ENCODE results near the gene DYNC1I1. TPM values are rescaled to one million over a fixed set of nuclear protein-coding genes. Genes with fewer than 3 reads are reported as not detected.

DYNC1I1 gene
- total RNA-seq, 1 donor from 2014 or later = 4.4 TPM

DNA sequence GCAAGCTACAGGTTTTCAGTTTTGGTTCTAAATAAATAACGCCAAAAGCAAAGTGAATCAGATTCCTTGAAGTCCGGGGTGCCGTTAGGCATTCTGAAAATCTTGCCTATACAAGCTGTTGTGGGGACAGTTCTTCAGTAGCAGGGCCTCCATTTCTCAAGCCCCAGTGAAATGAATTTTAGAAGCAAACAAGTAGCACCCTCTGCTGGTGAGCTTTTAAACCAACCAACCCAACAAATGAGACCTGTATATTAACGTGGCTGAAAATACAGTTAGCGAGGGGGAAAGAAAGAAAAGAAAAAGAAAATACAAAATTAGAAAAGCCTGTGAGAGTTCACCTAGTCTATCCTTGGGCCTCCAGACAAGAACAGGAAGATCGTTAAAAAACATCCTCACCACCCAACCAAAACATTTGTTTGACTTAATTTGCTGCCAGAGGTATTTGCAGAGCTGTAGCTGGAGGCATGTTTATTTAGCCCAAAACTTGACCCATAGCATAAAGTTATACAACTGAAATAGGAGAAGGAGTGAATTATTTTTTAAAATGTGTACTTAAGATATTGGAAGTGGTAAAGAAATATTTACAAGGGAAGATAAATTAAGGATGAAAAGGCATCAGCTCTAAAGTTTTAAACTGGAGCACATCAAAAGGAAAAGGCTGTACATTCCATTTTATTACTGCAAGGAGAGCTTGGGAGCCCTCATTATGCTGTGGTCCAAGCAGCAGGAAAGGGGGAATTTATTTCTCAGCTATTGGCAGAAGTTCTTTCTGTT, 98.9 kb downstream of the DYNC1I1 start:
- peaks cover 11% of the 10 kb centered on the region for H3K4me1 Mint-ChIP-seq
- peaks cover 10% of the 10 kb centered on the region for H3K27me3 Mint-ChIP-seq (ENCODE audit: low read depth)
- H3K36me3 Mint-ChIP-seq = no peaks in the 10 kb centered on the region
- TF ChIP-seq, protein P1, sequence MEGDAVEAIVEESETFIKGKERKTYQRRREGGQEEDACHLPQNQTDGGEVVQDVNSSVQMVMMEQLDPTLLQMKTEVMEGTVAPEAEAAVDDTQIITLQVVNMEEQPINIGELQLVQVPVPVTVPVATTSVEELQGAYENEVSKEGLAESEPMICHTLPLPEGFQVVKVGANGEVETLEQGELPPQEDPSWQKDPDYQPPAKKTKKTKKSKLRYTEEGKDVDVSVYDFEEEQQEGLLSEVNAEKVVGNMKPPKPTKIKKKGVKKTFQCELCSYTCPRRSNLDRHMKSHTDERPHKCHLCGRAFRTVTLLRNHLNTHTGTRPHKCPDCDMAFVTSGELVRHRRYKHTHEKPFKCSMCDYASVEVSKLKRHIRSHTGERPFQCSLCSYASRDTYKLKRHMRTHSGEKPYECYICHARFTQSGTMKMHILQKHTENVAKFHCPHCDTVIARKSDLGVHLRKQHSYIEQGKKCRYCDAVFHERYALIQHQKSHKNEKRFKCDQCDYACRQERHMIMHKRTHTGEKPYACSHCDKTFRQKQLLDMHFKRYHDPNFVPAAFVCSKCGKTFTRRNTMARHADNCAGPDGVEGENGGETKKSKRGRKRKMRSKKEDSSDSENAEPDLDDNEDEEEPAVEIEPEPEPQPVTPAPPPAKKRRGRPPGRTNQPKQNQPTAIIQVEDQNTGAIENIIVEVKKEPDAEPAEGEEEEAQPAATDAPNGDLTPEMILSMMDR (IDR thresholded peaks at IDR 0.05; ENCODE audit: unreplicated experiment) = peak; percentile 67
- H3K27ac Mint-ChIP-seq = peak overlapping the region; percentile 48
- no peaks in the 10 kb centered on the region for H3K9me3 Mint-ChIP-seq
- DNase-seq (ENCODE audit: low spot score in 2 of 2, unreplicated experiment in 2 of 2) = peak in 1 of 2 experiments; percentile 40
- no peak overlapping the region for H3K4me3 Mint-ChIP-seq

DNA sequence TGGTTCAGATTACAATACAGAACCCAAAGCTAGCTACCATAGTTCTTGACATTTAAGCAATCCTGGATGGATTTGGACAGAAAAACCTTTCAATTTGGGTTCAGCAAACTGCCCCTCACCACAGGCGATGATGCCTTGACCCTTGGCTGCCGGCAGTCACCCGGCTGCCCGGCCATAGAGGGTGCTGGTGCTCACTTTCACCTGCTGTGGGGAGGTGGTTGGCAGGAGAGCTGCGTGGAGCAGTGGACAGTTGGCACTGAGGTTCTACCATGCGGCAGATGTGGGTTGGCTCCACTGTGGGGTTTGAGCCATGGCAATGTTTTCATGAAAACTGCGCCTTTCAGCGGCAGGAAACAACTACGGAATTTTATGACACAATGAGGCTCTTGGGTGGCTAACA, 99.5 kb downstream of the DYNC1I1 start:
- H3K27ac Mint-ChIP-seq = no peak overlapping the region
- H3K4me1 Mint-ChIP-seq = peaks cover 11% of the 10 kb centered on the region
- H3K9me3 Mint-ChIP-seq = no peaks in the 10 kb centered on the region
- peaks cover 10% of the 10 kb centered on the region for H3K27me3 Mint-ChIP-seq (ENCODE audit: low read depth)
- no peak overlapping the region for H3K4me3 Mint-ChIP-seq
- no peaks in the 10 kb centered on the region for H3K36me3 Mint-ChIP-seq
- TF ChIP-seq, protein P1 (IDR thresholded peaks at IDR 0.05; ENCODE audit: unreplicated experiment) = no peak
- no peak for DNase-seq (ENCODE audit: low spot score in 2 of 2, unreplicated experiment in 2 of 2)

DNA sequence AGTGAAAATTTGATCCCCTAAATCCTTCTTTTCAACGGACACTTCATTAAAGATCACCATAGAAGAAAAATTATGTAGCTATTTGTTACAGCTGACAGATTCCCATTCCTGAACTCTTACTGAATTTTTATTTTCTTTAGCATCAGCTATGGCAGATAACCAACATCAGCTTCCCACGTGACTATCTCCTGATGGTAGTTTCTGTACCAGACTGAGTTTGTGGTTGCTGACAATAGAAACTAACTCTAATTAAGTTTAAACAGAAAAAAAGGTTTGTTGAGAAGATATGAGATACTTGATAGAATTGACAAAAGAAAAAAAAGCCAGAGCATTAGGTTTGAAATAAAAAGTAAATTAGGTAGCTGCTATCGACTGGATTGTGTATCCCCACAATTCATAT, 101.8 kb downstream of the DYNC1I1 start:
- no peak overlapping the region for H3K27ac Mint-ChIP-seq
- DNase-seq (ENCODE audit: low spot score in 2 of 2, unreplicated experiment in 2 of 2) = no peak
- peaks cover 14% of the 10 kb centered on the region for H3K9me3 Mint-ChIP-seq
- H3K36me3 Mint-ChIP-seq = peaks cover 2% of the 10 kb centered on the region
- no peak overlapping the region for H3K4me3 Mint-ChIP-seq
- peaks cover 10% of the 10 kb centered on the region for H3K27me3 Mint-ChIP-seq (ENCODE audit: low read depth)
- H3K4me1 Mint-ChIP-seq = peaks cover 11% of the 10 kb centered on the region
- TF ChIP-seq, protein P1 (IDR thresholded peaks at IDR 0.05; ENCODE audit: unreplicated experiment) = no peak

DNA sequence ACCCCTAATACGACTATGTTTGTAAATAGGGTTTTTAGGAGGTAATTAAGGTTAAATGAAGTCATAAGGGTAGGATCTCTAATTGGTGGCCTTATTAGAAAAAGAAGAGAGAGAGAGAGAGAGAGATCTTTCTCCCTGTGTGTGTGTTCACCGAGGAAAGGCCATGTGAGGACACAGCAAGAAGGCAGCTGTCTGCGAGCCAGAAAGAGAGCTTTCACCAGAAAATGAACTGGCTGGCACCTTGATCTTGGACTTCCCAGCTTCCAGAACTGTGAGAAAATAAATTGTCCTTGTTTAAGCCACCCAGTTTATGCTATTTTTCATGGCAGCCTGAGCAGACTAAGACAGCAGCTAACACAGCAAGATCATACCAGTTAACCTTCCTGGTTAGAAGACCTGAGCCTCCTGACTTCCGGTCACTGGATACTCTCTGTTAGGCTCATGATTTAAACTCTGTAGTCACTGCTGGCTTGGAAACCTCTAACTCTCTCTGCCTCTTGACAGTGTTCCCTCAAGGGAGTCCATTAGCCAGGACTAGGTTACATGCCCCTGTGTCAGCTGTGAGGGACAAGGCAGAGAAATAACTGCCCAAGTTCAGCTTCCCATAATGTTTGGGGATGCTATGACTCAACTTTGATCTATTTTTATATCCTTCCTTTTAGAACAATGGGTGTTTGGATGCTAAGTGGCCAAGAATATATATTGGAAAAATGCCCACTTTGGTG, 102.3 kb downstream of the DYNC1I1 start:
- Mint-ChIP-seq H3K27me3 (ENCODE audit: low read depth) (peaks cover 10% of the 10 kb centered on the region), H3K4me3 (no peak overlapping the region), H3K9me3 (peaks cover 14% of the 10 kb centered on the region), H3K4me1 (peaks cover 11% of the 10 kb centered on the region), H3K36me3 (peaks cover 2% of the 10 kb centered on the region), H3K27ac (no peak overlapping the region)
- no peak for DNase-seq (ENCODE audit: low spot score in 2 of 2, unreplicated experiment in 2 of 2)
- TF ChIP-seq, protein P1 (IDR thresholded peaks at IDR 0.05; ENCODE audit: unreplicated experiment) = no peak

DNA sequence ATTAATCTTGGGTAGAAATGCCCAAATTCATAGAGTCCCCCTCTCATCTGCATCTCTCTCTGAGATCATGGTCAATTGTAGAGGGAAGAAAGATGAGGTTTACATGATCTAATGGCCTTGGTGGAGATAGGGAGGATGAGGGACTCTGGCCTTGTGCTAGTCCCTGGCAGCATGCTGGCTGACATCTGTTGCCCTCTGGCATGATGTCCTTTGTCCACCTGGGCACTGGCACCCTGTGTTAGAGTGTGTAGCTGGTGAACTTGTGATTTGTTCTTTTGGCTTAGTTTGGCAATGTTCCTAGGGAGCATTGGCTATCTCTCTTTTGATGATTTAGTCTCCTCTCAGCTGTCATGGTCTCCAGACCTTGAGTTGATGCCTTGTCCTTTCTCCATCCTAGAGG, 103.2 kb downstream of the DYNC1I1 start:
- H3K36me3 Mint-ChIP-seq = peaks cover 2% of the 10 kb centered on the region
- peaks cover 10% of the 10 kb centered on the region for H3K27me3 Mint-ChIP-seq (ENCODE audit: low read depth)
- TF ChIP-seq, protein P1 (IDR thresholded peaks at IDR 0.05; ENCODE audit: unreplicated experiment) = no peak
- peaks cover 14% of the 10 kb centered on the region for H3K9me3 Mint-ChIP-seq
- no peak for DNase-seq (ENCODE audit: low spot score in 2 of 2, unreplicated experiment in 2 of 2)
- no peak overlapping the region for H3K4me3 Mint-ChIP-seq
- no peak overlapping the region for H3K27ac Mint-ChIP-seq
- peaks cover 10% of the 10 kb centered on the region for H3K4me1 Mint-ChIP-seq

Data from mesothelial cell of epicardium (in vitro differentiated cells).